22Rv1 (cell line): ENCODE measurements around the gene RAD51B.

Experiments
- CTCF ChIP-seq: fragments of 450-650 bp; IDR thresholded peaks from 2 replicates; pipeline ENCODE4 v1.5.1; 2017; ENCODE audit warnings: mild to moderate bottlenecking
- ZFX ChIP-seq: fragments of 450-650 bp; IDR thresholded peaks from 2 replicates; pipeline ENCODE4 v1.6.1; 2017; ENCODE audit warnings: antibody characterized with exemption, borderline replicate concordance

- no peak for TF ChIP-seq CTCF
- TF ChIP-seq ZFX = no peak
Observed at GRCh38 chr14:67952786-67953185, 133.2 kb downstream of the RAD51B start.
